Right atrium auricular region (tissue), 2 donors: ENCODE results near the gene METTL27. TPM values are rescaled to one million over a fixed set of nuclear protein-coding genes. Genes with fewer than 3 reads are reported as not detected.

Experiments used
- DNase-seq: peaks from one replicate; pipeline ENCODE4 v3.0.0-alpha.2; 2019; ENCODE audit warnings: low spot score
- H3K27ac ChIP-seq, 2 donors: fragments of 200-600 bp; sonication (generic); 1 replicate in 1 of 2; 2 replicates in 1 of 2; pipeline ENCODE4 v1.5.1; 2016 to 2019
- H3K27me3 ChIP-seq, 2 donors: fragments of 200-600 bp; sonication (generic); one replicate each; pipeline versions ENCODE4 v1.5.1 to v1.6.0; 2017 to 2019
- H3K36me3 ChIP-seq: fragments of 200-600 bp; sonication (generic); one replicate; pipeline ENCODE4 v1.5.1; 2016
- H3K4me1 ChIP-seq, 2 donors: fragments of 200-600 bp; sonication (generic); one replicate each; pipeline versions ENCODE4 v1.5.1 to v1.6.0; 2017 to 2019
- H3K4me3 ChIP-seq, 2 donors: fragments of 200-600 bp; sonication (generic); 1 replicate in 1 of 2; 2 replicates in 1 of 2; pipeline ENCODE4 v1.5.1; 2017 to 2019; ENCODE audit warnings: mild to moderate bottlenecking in 1 of 2, moderate library complexity in 1 of 2
- H3K9me3 ChIP-seq, 2 donors: fragments of 200-600 bp; sonication (generic); one replicate each; pipeline ENCODE4 v1.5.1; 2019
- CTCF ChIP-seq, 2 donors: fragments of 200-600 bp; sonication (generic); IDR thresholded peaks; one replicate each; pipeline ENCODE4 v1.5.1; 2019; ENCODE audit warnings: antibody characterized with exemption in 2 of 2
- total RNA-seq, 2 donors: library from RNA; depleted of rRNA; stranded (reverse); fragments of >200 nt; gene quantifications; one replicate each; pipeline ENCODE4 v1.1.0, GENCODE V29; 2016

METTL27 gene
- total RNA-seq, 2 donors from 2014 or later = 0.39 TPM; not detected in 1

- H3K27me3 ChIP-seq = no peaks in the 10 kb centered on the region
These were observed 10.8 kb downstream of the METTL27 start for GRCh38 chr7:73831584-73831833.

GRCh38 chr7:73830681-73831583, 11.4 kb downstream of the METTL27 start, which contains the start of gene CLDN4:
CLDN4 (plus strand) TSS chr7:73830996; CDS start chr7:73831202, 206 bp downstream.
- no peak for TF ChIP-seq CTCF (IDR thresholded peaks at IDR 0.05)
- Histone ChIP-seq H3K4me1 (peaks cover 0 to 23% of the 10 kb centered on the region in 2 donors), H3K27me3 (no peaks in the 10 kb centered on the region), H3K27ac (no peak within 1 kb of the TSS), H3K4me3 (no peak within 1 kb of the TSS), H3K9me3 (no peaks in the 10 kb centered on the region), H3K36me3 (no peaks in the 10 kb centered on the region)
- no peak for DNase-seq

More at GRCh38 chr7:73831584-73831833, 10.8 kb downstream of the METTL27 start:
- DNase-seq = no peak
- no peak for TF ChIP-seq CTCF (IDR thresholded peaks at IDR 0.05)
- no peak overlapping the region for H3K4me3 ChIP-seq
- H3K27ac ChIP-seq = no peak overlapping the region
- H3K4me1 ChIP-seq = peaks cover 0 to 23% of the 10 kb centered on the region in 2 donors
- no peaks in the 10 kb centered on the region for H3K9me3 ChIP-seq
- no peaks in the 10 kb centered on the region for H3K36me3 ChIP-seq

- H3K27me3 ChIP-seq = no peaks in the 10 kb centered on the region
- H3K4me3 ChIP-seq = no peak overlapping the region
- no peak overlapping the region for H3K27ac ChIP-seq
- no peak for DNase-seq
- TF ChIP-seq CTCF (IDR thresholded peaks at IDR 0.05) = no peak
- H3K4me1 ChIP-seq = peaks cover 0 to 23% of the 10 kb centered on the region in 2 donors
- no peaks in the 10 kb centered on the region for H3K9me3 ChIP-seq
- no peaks in the 10 kb centered on the region for H3K36me3 ChIP-seq
These were observed 12.2 kb downstream of the METTL27 start for GRCh38 chr7:73829921-73830680.

GRCh38 chr7:73829505-73829904, 12.8 kb downstream of the METTL27 start:
- no peak overlapping the region for H3K27ac ChIP-seq
- peaks cover 0 to 23% of the 10 kb centered on the region in 2 donors for H3K4me1 ChIP-seq
- H3K27me3 ChIP-seq = no peaks in the 10 kb centered on the region
- H3K4me3 ChIP-seq = no peak overlapping the region
- no peaks in the 10 kb centered on the region for H3K9me3 ChIP-seq
- TF ChIP-seq CTCF (IDR thresholded peaks at IDR 0.05) = no peak
- H3K36me3 ChIP-seq = no peaks in the 10 kb centered on the region
- DNase-seq = no peak

GRCh38 chr7:73828972-73829371, 13.3 kb downstream of the METTL27 start:
- Histone ChIP-seq H3K4me3 (no peak overlapping the region), H3K27me3 (no peaks in the 10 kb centered on the region), H3K36me3 (no peaks in the 10 kb centered on the region), H3K9me3 (no peaks in the 10 kb centered on the region), H3K27ac (no peak overlapping the region), H3K4me1 (peaks cover 0 to 23% of the 10 kb centered on the region in 2 donors)
- no peak for TF ChIP-seq CTCF (IDR thresholded peaks at IDR 0.05)
- DNase-seq = no peak
